HG03442 (cell line): ENCODE data around the gene TMCO2.
A peak's percentile ranks its signal among the peaks of the same experiment; 100 is the strongest.

ENCODE experiments used
- ATAC-seq: cut with Tn5 transposase; IDR thresholded peaks from one replicate; pipeline ENCODE4 v1.9.1; 2021; ENCODE audit warnings: mild to moderate bottlenecking, moderate library complexity; ENCODE audit not compliant: unreplicated experiment

The TMCO2 gene

GRCh38 chr1:40257313-40257687 is 9.6 kb downstream of the TMCO2 start:
- peak; percentile 8 for ATAC-seq

- peak; percentile 84 for ATAC-seq
Observed at GRCh38 chr1:40257688-40258444, 10.1 kb downstream of the TMCO2 start, which contains the start of gene ZMPSTE24. Gene ZMPSTE24, plus strand, starts transcription at chr1:40258236. Its CDS starts 36 bp downstream, at chr1:40258272.

- no peak for ATAC-seq
Observed at GRCh38 chr1:40258445-40258769, 10.7 kb downstream of the TMCO2 start.

- no peak for ATAC-seq
Observed at GRCh38 chr1:40264354-40264781, 16.6 kb downstream of the TMCO2 start.

DNA sequence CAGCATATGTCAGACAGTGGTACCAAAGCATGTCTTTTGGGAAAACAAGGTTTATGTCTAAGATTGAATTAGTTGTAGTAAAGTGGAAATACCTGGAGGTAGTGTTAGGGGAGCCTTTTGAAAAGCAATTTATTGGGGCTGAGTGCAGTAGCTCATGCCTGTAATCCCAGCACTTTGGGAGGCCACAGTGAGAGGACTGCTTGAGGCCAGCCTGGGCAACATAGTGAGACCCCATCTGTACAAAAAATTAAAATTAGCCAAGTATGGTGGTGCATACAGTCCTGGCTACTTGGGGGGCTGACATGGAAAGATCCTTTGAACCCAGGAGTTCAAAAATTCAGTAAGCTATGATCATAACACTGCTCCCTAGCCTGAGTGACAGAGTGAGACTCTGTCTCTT is 17.6 kb downstream of the TMCO2 start:
- ATAC-seq, result no peak

DNA sequence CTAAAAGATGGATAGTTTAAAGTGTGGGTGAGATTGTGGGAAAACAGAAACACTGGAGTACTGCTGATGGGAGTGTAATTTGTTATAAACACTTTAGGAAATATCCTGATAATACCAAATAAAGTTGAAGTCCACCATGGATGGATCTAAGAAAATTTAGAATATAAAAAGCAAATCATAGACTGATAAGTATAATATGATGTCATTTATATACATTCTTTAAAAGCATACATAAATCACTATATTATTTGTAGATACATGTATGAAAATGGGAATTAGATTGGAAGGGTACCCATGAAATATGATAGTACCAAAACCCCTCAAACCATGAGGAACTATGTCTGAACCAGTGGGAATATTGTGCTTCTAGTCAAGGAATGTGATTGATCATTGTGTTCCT is 18.2 kb downstream of the TMCO2 start:
- ATAC-seq, result no peak

DNA sequence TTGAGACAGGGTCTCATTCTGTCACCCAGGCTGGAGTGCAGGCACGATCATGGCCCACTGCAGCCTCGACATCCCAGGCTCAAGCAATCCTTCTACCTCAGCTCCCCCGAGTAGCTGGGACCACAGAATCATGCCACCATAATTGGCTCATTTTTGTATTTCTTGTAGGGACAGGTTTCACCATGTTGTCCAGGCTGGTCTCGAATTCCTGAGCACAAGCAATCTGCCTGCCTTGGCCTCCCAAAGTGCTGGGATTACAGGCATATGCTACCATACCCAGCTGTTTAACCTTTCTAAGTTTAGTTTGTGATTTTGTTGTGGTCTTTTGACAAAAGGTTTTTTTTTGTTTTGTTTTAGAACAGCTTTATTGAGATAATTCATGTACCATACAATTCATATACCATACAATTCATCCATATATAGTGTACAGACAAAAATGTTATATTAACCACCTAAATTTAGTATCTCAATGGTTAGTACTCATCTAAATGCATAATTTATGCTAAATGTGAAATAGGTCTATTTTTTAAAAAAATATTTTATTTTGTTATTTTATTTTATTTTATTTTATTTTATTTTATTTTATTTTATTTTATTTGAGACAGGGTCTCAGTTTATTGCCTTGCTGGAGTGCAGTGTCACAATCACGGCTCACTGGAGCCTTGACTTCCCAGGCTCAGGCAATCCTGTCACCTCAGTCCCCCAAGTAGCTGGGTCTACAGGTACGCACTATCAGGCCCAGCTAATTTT is 19.2 kb downstream of the TMCO2 start:
- no peak for ATAC-seq

DNA sequence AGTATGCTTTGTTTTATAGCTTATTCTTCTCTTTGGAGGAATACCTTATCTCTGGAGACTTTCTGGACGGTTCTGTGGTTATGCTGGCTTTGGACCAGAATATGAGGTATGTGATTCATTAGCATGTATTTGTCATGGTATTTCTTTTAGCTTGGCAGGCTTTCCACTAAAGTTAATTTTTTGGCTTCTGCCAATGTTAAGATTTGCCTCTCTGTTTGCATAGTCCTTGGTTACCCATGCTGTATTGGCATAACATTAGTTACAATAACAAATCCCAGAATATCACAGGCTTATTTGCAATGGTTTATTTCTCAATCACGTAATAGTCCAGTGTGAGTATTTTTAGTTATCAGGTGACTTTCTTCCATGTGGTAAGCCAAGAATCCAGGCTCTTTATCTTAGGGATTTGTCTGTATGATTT is 20.0 kb downstream of the TMCO2 start:
- ATAC-seq, result no peak

- ATAC-seq, result no peak
Observed at GRCh38 chr1:40268211-40268610, 20.5 kb downstream of the TMCO2 start.

DNA sequence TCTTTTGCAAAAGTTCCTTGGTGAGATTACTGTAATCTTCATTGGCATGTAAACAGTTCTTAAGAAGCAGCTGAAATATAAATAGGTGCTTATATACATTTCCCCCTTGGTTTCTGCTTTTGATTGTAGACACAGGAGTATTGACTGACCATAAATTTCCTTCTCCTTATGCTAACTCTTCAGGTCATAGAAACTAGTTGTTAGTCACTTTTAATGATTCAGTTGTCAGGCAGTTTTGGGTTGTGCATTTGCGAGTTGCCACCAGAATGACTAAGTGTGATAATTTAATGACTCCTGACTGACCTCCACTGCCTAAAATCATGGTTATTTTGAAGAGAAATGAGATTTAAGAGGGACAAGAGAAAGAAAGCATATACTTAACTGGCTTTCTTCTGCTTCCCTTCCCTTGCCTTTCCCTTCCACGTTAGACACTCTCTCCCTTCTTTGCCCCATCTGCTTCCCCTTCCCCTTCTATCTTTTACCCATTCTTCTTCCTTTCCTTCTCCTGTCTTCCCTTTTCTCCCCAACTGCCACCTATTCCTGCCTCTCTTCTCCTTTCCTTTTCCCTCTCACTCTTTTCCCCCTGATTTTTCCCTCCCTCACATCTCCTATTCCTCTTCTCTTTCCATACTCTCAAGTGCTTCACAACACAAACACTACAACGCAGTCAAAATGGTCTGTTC is 22.6 kb downstream of the TMCO2 start:
- ATAC-seq, result no peak

- no peak for ATAC-seq
Observed at GRCh38 chr1:40272653-40273213, 25.0 kb downstream of the TMCO2 start.

- no peak for ATAC-seq
Observed at GRCh38 chr1:40273547-40274166, 25.9 kb downstream of the TMCO2 start.

DNA sequence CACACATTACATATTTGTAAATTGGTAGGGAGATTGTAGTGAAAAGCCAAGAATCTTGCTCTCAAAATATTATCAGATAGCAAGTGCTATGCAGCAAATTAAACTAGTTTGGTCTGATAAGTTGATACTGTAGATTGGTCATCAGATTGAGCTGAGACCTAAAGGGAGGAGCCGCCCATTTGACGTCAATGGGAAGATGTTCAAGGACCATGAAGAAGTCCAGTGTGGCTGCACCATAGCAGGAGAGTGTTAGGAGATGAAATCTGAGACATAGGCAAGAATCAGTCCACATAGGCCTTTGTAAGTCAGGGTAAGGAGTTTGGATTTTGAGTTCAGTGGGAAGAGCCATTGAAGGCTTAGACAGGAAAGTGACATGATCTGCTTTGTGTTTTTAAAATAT is 26.6 kb downstream of the TMCO2 start:
- ATAC-seq, result no peak

- ATAC-seq, result no peak
Observed at GRCh38 chr1:40276122-40276521, 28.4 kb downstream of the TMCO2 start.

GRCh38 chr1:40281853-40282252 is 34.1 kb downstream of the TMCO2 start:
- ATAC-seq, result no peak

DNA sequence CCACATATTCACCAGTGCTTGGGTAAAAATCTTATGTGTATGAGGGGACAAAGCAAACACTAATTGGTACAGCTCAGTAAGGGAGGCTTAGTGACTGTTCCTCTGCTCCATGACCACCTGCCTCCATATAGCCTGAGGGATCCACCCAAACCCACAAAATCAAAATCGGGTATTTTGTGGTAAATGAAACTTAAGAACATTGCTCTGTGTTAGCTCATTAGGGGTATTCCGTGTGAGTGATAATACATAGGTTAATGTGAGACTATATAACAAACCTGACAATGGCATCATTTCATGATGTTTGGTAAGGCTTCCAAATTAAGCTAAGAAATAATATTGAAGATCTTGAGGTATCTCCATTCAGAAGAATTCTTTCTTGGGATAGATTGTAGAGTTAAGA is 43.6 kb downstream of the TMCO2 start:
- ATAC-seq, result no peak

- no peak for ATAC-seq
Observed at GRCh38 chr1:40299366-40300248, 51.9 kb downstream of the TMCO2 start.

- no peak for ATAC-seq
Observed at GRCh38 chr1:40300249-40300567, 52.5 kb downstream of the TMCO2 start.

GRCh38 chr1:40300651-40301050 is 52.9 kb downstream of the TMCO2 start:
- ATAC-seq, result no peak

DNA sequence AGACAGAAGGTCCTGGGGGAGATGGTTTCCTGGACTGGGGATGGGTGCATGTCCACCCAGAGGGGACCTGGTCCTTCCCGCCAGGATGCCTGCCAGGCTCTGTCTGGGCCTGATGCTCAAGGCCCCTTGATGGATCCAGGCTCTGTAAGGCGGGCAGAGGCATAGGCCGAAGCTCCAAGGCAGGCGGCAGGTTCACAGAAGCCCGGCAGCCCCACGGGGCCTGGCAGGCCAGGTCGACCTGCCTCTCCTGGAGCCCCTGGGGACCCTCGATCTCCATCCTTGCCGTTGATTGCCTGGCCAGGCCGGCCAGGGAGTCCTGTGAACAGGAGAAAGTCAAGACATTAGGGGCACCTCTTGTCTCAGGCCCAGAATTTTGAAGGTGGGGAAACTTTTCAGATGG is 53.3 kb downstream of the TMCO2 start:
- no peak for ATAC-seq
